HG03520 (cell line): Measurements from ENCODE around the gene NGB.

Experiments
- ATAC-seq: cut with Tn5 transposase; IDR thresholded peaks from one replicate; pipeline ENCODE4 v1.9.1; 2021; ENCODE audit warnings: mild to moderate bottlenecking, moderate library complexity; ENCODE audit not compliant: unreplicated experiment

Gene NGB

GRCh38 chr14:77238996-77239395 is 32.0 kb downstream of the NGB start:
- no peak for ATAC-seq

DNA sequence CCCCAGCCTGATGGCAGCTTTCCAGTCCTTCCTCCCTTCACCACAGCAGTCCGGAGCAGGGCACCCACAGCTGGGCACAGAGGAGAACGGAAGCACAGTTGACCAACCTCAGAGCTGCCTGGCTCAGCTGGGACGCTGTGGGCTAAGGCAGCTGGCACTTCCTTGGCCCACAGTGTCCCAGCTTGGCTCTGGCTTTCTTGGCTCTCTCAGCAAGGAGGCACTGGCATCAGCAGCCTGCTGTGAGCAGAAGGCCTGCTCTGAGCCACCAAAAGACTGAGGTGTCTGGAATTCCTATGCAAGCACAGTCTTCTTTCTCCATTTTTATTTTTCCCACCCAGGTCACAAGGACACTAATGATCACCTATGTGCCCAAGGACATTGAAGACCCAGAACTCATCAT is 32.6 kb downstream of the NGB start:
- no peak for ATAC-seq

GRCh38 chr14:77236814-77237213 is 34.2 kb downstream of the NGB start:
- no peak for ATAC-seq

GRCh38 chr14:77231721-77232120 is 39.3 kb downstream of the NGB start:
- ATAC-seq, result no peak

DNA sequence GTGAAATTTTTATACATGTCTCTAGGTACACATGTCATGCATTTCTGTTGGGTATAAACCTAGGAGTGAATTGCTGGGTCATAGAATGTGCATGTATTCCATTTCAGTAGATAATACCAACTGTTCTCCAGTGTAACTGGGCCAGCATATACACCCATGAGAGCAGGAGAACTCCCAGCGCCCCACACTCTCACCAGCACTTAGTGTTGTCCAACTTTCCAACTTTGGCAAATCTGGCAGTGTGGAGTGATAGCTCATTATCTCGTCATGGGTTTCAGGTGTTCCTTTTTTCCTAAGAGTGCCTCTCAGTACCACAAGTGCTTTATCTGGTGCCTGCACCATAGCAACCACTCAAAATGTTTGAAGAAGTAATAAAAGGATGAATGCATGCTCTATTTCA is 40.1 kb downstream of the NGB start:
- no peak for ATAC-seq

- no peak for ATAC-seq
Observed at GRCh38 chr14:77228056-77228455, 43.0 kb downstream of the NGB start.

- ATAC-seq, result no peak
Observed at GRCh38 chr14:77225892-77226557, 45.0 kb downstream of the NGB start.

DNA sequence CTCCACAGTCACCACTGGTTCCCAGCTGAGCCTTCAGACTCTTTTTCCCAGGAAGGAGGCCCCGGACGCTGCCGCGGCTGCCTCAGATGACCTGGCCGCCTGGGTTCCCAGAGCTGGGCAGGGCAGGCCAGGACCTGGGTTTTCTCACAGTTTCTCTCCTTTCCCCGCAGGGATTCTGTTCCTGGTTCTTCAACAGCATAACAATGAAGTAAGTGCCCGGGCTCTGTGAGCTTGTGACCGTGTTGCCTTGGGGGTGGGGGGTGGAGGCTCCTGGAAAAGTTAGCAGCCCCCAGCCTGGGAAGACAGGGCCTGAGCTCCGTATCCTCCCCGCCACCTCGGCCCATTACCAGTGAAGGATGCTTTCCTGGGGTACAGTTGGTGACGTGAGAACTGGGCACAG is 45.8 kb downstream of the NGB start:
- ATAC-seq, result no peak

DNA sequence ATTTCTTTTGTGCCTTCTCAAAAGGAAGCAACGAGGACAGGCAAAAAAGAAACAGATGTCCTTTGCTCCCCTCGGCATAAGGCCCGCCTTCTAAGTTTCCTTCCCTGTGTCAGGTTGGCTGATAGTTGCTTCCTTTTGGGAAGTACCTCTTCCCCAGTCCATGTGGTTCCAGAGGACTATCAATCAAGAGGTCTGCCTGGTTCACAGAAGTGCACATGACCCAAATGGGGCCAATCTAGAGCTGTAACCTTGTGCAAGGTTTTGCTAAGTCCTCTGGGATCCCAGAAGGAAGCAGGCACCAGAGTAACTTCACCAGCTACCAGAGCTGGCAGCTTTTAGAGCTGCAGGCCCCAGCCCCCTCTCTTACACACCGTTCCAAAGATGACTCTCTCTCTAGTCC is 46.8 kb downstream of the NGB start:
- no peak for ATAC-seq

DNA sequence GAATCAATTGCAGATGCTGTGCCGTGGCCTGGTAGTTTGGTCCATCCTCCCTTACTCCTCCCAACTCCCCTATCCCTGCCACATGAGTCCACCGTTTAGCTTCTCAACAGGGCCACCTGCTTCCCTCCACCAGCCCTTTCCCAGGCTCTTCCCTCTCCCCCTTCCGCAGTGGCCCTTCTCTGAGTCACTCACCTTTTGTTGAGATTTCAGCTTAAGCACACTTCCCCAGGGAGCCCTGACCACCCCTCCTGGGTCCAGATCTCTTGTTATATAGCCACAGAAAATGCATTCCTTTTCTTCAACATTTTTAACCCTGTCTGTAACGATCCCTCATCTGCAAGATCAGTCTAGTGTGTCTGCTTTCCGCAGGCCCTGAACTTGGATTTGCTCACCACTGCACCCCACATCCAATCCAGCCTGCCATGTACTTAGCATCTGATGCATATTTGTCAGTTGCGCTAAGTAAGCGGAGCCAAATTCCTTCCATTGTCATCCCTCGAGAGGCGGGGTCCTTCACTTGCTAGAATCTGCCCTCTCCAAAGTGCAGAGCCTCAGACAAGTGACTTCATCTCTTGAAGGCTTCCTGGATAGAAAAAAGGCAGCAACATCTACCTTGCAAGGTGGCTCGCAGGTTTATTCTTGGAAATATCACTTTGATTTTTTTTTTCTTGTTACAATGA is 48.3 kb downstream of the NGB start:
- no peak for ATAC-seq

DNA sequence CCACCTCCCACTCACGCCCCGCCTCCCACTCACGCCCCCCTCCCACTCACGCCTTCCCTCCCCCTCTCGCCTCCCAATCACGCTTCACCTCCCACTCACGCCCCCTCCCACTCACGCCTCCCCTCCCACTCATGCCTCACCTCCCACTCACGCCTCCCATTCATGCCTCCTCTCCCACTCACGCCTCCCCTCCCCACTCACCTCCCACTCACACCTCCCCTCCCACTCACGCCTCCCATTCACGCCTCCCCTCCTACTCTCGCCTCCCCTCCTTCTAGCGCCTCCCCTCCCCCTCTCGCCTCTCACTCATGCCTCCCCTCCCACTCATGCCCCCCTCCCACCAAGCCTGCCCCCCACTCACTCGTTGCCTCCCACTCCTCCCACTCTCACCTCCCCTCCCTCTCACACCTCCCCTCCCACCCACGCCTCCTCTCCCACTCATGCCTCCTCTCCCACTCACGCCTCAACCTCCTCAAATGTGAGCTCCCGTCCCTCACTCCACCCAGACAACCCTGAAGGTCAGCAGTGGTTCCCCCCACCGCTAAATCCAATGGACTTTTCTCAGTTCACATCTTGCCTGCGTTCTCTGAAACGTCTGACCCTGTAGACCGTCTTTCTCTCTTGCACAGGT is 49.6 kb downstream of the NGB start:
- no peak for ATAC-seq

DNA sequence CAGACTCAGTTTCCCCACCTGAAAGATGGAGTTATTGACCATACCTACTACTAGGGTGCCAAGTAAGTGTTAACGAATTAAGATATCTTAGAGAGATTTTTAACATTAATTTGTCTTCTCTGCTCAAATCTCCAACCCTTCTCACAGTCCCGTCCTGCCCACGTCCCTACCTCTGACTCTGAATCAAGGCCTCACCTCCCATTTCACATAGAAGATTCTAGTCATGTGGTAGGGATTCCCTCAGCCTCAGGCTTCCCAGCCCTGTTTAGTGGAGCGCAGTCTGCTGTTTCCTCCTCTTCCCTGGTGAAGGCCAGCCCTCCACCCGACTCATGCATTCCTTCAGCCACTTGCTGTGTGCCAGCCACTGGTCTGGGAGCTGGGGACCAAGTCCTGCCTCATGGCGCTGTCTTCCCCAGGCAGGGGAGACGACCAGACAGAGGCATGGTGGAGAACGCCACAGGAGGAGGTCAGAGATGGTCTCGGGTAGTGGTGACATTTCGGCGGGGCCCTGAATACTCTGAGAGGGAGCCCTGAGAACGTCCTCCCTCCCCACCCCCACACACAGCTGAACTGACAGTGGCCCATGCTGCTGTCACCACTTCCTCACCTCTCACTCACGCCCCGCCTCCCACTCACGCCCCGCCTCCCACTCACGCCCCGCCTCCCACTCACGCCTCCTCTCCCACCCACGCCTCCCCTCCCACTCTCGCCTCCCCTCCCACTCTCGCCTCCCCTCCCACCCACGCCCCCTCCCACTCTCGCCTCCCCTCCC is 50.6 kb downstream of the NGB start:
- no peak for ATAC-seq

DNA sequence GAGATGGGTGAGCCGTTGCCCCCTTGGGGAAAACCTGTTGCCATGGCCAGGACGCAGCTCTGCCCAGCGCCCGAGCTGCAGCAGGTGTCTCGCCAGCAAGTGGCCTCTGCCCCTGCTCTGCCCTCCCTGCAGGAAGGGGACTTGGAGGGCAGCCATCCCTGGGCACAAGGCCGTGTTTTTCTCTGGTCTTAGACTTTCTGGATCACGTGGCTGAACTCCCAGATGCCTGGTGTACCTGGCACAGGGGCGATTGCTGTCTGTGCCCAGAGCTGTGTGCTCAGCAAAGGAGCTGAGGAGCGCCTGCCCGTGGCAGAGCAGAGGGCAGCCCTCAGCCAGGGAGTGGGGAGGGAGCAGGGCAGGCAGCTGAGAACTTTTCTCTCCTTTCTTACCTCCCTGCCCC is 51.4 kb downstream of the NGB start:
- ATAC-seq, result no peak

DNA sequence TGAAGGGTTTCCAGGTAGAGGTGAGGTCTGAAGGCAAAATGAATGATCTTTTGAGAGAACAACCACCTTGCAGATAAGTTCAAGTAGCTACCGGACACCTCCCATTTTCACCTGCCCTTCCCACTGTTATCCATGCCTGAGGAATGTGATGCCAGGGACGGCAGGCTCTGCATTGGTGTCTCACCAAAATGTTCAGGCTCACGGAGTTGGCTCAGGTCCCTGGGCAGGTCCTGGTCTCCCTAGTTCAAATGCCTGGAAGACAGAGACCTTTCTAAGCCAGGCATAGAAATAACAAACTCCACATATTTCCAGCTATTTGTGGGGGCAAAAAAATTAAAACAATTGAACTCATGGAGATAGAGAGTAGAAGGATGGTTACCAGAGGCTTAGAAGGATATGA is 53.5 kb downstream of the NGB start:
- no peak for ATAC-seq
